Hepatocyte (in vitro differentiated cells): ENCODE data around the gene SYT2.

Experiments used
- CTCF ChIP-seq: fragments of 200-600 bp; sonication (generic); IDR thresholded peaks from 2 replicates; pipeline ENCODE4 v1.5.1; 2016; ENCODE audit warnings: antibody characterized with exemption, mild to moderate bottlenecking; ENCODE audit not compliant: poor library complexity
- EZH2 ChIP-seq: fragments of 200-600 bp; sonication (generic); IDR thresholded peaks from 2 replicates; pipeline ENCODE4 v1.6.1; 2016; ENCODE audit warnings: antibody characterized with exemption, mild to moderate bottlenecking, borderline replicate concordance
- EZH2phosphoT487 ChIP-seq: fragments of 200-600 bp; sonication (generic); IDR thresholded peaks from one replicate; pipeline ENCODE4 v1.6.1; 2018; ENCODE audit warnings: antibody characterized with exemption, mild to moderate bottlenecking, low read depth, moderate library complexity; ENCODE audit not compliant: unreplicated experiment, severe bottlenecking

- TF ChIP-seq CTCF (no peak), EZH2 (no peak), EZH2phosphoT487 (no peak)
Observed at GRCh38 chr1:202665417-202665816, 44.8 kb downstream of the SYT2 start.
